GM19452 (cell line): Measurements from ENCODE around the gene C1orf21.

Source experiments
- ATAC-seq: cut with Tn5 transposase; IDR thresholded peaks from one replicate; pipeline ENCODE4 v1.9.1; 2021; ENCODE audit not compliant: unreplicated experiment

C1orf21 gene

DNA sequence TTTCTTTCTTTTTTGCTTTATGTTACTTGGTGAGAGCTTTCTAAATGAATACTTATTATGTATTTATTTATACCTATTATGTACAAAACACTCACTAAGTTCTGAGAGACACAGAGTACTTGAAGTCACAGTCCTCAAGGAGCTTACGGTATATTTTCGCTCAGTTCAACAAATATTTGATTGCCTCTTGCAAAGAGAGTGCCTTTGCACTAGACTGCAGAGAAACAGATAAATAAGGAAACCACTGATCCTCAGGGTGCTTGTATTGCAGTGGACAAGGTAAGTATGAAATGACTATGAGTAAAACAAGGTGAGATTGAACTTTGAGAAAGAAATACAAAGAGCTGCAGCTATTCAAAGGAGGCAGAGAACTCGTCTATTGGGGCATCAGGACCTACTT, 123.3 kb downstream of the C1orf21 start:
- no peak for ATAC-seq

- ATAC-seq = no peak
Observed at GRCh38 chr1:184512724-184513123, 125.9 kb downstream of the C1orf21 start.

DNA sequence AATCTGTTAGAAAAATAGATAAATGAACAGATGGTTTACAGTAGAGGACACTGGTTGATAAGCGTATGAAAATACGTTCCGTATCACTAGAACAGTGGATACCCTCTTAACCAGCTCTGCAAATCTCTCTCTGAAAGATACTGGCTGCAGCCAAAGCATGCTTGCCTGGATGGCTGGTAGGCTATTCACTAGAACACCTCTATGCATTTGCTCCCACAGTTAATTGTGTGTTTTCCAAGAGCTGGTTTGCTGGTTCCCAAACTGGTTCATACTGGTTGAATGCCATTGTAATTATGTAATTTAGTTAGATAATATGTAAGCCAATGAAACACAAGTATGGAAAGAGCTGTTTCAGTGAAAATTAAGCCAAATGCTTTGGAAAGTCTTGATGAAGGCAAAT, 126.6 kb downstream of the C1orf21 start:
- ATAC-seq = no peak

GRCh38 chr1:184513966-184514365, 127.1 kb downstream of the C1orf21 start:
- no peak for ATAC-seq

DNA sequence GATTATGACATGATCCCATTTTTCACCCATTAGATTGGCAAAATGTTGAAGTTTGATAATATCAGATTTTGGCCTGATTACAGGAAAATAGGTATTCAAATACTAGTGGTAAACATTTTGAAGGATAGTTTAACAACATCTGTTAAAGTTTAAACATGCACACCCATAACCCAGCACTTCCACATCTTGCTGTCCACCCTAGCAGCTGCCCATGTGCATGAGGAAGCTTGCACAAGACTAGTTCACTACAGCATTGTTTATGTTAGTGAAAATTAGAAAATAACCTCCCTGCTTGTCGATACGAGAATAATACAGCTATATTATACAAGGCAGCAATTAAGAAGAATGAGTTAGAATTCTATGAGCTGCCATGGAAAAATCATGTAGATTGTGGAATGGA, 127.6 kb downstream of the C1orf21 start:
- ATAC-seq = no peak

- no peak for ATAC-seq
Observed at GRCh38 chr1:184517130-184517529, 130.3 kb downstream of the C1orf21 start.

DNA sequence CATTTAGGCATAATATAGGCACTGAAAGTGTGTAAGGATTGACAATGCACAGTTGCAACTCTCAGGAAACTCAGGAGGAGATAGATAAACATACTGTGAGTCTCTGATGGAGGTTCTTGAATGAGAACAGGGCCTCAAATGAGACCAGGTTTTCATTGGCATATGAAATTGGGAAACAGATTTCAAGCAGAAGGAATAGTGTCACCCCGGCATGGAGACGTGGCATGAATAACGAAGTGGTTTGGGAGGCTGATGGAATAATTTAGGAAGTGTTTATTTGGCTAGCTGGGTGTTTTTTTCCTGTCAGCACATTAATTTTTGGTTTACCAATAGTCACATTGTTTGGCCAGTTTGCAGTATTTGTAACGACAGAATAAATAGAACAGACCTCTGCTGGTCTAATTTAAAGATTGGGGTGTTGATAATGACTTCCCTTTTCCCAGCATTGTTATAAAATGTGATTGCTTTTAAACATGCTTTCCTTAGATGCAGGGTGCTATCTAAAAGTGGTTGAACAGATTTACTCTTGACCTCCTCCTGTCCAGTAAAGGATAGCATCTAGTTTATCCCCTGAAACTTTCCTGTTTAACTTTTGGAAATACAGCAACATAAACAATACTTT, 132.0 kb downstream of the C1orf21 start:
- no peak for ATAC-seq

DNA sequence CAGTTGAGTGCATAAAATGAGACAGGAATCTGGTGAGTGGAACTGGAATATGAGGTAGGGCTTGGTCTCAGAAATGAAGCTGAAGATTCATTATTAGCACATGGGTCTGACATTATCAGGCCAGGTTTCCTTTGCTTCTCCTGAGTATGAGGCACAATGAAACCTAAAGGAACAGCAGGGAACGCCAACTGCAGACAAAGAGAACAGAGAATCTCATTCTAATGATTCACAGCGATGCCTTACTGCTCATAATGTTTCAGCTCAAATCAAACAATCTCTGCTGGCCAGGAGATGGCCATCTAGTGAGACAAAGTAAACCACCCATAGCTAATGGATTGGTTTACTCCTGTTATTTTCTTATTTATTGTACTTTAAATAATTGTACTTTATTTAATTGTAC, 133.5 kb downstream of the C1orf21 start:
- no peak for ATAC-seq

GRCh38 chr1:184524248-184524647, 137.4 kb downstream of the C1orf21 start:
- ATAC-seq = no peak

DNA sequence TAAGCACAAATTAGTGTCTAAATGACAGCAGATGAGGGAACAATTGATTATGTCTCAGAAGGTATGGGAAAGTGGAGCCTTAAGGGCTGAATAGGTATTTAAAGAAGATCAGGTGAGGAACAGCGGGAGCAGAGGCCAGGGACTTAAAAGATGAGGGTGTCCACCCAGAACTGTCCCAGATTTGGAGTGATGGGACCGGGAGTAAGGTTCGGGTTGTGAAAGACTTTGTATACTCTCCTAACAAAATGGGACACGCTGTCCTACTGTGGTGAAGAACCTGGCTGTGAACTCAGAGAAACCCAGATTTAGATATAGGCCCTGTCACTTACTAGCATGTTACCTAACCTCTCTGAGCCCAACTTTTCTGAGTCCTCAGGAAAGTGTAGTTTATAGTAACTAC, 140.6 kb downstream of the C1orf21 start:
- ATAC-seq = no peak

- no peak for ATAC-seq
Observed at GRCh38 chr1:184530226-184530625, 143.4 kb downstream of the C1orf21 start.

DNA sequence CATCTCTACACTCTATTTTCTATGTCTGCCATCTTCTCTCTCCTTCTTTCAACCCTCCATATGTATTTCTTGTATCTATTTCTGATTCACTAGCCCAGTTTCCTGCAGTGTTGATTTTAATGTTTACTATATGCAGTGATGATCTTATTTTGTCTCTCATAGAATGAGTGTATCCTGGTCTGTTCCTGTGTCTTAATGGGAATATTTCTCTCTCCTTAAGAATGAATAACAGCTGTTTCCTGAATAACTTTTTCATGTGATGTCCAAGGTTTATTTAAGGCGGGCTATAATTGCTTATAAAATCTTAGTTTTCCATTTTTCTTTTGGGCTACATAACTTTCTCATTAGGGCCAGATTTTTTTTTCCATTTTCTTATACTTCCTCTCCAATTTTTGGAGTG, 144.5 kb downstream of the C1orf21 start:
- no peak for ATAC-seq

DNA sequence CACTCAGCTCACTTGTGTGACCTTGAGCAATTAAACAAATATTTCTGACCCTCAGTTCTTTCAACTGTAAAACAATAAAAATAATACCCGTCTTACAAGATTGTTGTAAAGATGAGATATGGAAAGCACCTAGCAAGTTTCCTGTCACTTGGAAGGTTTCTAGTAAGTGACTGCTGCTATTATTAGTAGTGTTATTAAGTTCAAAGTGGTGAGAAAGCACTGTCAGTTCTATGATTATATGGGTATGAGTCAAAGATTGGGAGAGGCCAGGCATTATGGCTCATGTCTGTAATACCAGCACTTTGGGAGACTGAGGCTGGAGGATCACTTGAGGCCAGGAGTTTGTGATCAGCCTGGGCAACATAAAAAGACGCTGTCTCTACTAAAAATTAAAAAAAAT, 145.4 kb downstream of the C1orf21 start:
- no peak for ATAC-seq

- ATAC-seq = no peak
Observed at GRCh38 chr1:184533049-184533448, 146.2 kb downstream of the C1orf21 start.

- no peak for ATAC-seq
Observed at GRCh38 chr1:184533915-184534314, 147.1 kb downstream of the C1orf21 start.

DNA sequence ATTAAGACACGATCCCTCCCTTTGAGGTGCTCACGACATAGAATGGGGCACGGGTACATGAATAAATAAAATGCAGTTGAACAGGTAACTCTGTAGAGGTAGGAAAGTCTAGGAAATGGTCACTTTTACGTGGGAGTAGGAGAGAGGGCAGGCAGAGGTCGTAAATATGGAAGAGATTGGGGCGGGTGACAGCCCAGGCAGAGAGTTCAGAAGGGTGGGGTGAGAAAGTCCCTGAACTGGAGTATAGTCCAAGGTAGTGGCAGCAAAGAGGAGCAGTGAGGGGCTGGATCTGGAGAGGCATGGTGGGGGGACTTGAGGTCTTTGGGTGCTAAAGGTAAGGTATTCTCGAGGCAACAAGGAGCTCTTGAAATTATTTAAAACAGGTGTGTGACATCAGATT, 147.9 kb downstream of the C1orf21 start:
- no peak for ATAC-seq

GRCh38 chr1:184535191-184535970, 148.6 kb downstream of the C1orf21 start:
- ATAC-seq = no peak

DNA sequence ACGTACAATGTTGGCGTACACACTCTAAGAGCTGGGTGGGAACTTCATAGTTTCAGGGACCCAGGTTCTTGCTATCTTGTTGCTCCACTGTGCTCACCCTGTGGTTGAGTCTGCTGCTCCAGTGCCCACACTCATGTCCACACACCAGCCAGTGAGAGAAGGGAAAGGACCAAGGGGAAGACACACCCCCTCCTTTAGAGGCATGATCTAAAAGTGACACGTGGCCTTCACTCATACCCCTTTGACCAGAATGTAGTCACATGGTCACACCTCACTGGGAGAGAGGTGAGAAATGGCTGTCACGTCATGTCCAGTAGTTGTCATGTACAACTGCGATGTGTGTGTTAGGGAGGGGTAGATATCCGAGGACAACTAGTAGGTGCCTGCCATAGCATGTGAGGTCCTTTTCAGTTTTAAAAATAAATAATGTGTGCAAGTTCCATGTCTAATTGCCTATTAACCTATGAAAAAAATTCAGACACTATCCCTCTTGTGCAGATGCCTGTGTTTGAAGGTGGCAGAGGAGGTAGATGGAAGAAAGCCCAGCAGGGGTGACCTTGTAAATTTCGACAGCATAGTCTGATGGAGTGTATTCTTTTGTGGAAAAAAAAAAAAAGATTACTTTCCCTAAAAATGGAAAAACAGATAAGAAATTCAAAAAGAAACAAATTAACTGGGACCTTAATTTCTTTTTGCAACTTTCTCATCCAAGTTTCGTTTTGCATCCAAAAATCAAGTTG, 149.6 kb downstream of the C1orf21 start:
- ATAC-seq = no peak

DNA sequence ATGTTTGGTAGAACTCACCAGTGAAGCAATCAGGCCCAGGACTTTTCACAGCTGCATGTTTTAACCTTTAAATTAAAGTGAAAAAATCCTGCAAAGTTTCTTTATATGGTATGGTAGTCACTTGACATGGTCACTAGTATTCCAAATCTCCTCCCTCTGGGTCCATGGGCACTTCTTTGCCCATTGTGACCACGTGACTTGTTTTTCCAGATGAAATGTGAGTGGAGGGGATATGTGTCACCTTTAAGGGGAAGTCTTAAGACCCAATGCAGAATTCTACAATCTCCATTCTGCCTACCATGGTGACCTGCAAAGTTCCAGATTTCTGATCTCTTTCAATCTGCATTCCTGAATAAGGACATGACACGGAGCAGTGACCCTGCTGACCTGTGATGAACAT, 152.8 kb downstream of the C1orf21 start:
- ATAC-seq = no peak

- no peak for ATAC-seq
Observed at GRCh38 chr1:184541537-184542152, 154.8 kb downstream of the C1orf21 start.

DNA sequence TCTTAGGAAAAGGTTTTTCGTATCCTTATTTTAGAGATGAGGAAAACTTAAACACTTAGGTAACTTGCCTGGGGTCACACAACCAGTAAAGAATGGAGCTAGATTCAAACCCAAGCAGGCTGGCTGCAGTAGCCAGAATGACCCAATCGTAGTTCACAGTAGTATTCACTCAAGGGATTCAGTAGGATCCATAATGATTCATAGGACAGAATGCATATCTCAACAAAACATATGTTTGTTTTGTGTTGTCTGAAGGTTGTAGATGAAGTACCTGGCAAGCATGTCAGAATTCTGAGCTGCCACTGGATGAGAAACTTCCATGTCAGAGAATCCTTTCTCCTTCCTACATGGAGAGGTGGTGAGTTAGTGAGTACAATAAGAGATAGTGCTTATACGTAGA, 155.5 kb downstream of the C1orf21 start:
- ATAC-seq = no peak

DNA sequence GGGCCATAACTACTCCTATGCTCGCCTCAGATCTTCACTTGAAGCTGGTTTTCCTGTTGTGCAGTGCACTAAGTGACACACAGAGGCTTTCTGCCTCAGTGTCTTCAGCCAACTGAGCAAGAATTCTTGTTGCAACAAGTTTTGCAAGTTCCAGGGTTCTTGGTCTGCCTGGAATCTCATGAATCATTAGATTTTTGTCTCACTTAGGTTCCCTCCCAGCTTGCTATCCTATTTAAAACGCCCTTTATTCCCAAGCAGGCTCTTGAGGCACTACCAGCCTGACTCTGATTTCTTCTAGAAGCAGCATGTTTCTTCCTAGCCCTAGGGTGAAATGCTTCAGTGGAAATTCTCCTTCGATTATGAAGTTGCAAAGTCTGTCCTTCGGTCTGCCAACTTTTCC, 158.8 kb downstream of the C1orf21 start:
- no peak for ATAC-seq
